ENCODE results near the gene RAD51AP1. TPM values are rescaled to one million over a fixed set of nuclear protein-coding genes. Genes with fewer than 3 reads are reported as not detected.

The RAD51AP1 gene
- total and polyA plus RNA-seq, 2 experiments from 2014 or later, result 12.4 to 13.1 TPM

- Histone ChIP-seq H3K36me3 (ENCODE audit: low read depth) (no peaks in the 10 kb centered on the region), H4K20me1 (ENCODE audit: insufficient read depth) (no peaks in the 10 kb centered on the region), H3K9ac (no peak overlapping the region), H3F3A (ENCODE audit: insufficient read depth) (no peaks in the 10 kb centered on the region), H3K27me3 (replicated peaks; ENCODE audit: insufficient read depth) (peaks cover 18% of the 10 kb centered on the region; the same call in 1 of the 2 replicates), H3K79me2 (ENCODE audit: insufficient read depth) (peaks cover 43% of the 10 kb centered on the region), H3K9me3 (ENCODE audit: low read depth) (no peaks in the 10 kb centered on the region), H3K4me1 (ENCODE audit: insufficient read depth) (peaks cover 11% of the 10 kb centered on the region; the same call in 1 of the 2 replicates), H3K9me2 (ENCODE audit: insufficient read depth) (no peaks in the 10 kb centered on the region), H3K4me3 (no peak overlapping the region), H2AFZ (no peak overlapping the region), H3K27ac (no peak overlapping the region), H3K4me2 (ENCODE audit: unreplicated experiment) (no peak overlapping the region)
- DNase-seq, result no peak
- in situ Hi-C loops (cut with MboI), result no loop called here
- WGBS, 2 experiments (ENCODE audit: low coverage in 1 of 2, low lambda C conversion rate in 2 of 2, missing lambda C conversion rate in 2 of 2), result 0% methylated on average over 1 of the region's 1 CpG
- no peak for TF ChIP-seq EZH2 (IDR thresholded peaks at IDR 0.05; ENCODE audit: insufficient read depth, poor library complexity, severe bottlenecking)
- TF ChIP-seq EZH2phosphoT487 (IDR thresholded peaks at IDR 0.05; ENCODE audit: insufficient read depth, low read depth), result no peak
These were observed 65.3 kb downstream of the RAD51AP1 start for GRCh38 chr12:4603946-4604345.

GRCh38 chr12:4604684-4605193 is 66.0 kb downstream of the RAD51AP1 start:
- 1% methylated on average over 25 of the region's 25 CpGs for WGBS, 2 experiments (ENCODE audit: low coverage in 1 of 2, low lambda C conversion rate in 2 of 2, missing lambda C conversion rate in 2 of 2)
- Histone ChIP-seq H3K36me3 (ENCODE audit: low read depth) (no peaks in the 10 kb centered on the region), H4K20me1 (ENCODE audit: insufficient read depth) (no peaks in the 10 kb centered on the region), H3K9me2 (ENCODE audit: insufficient read depth) (no peaks in the 10 kb centered on the region), H3K4me2 (ENCODE audit: unreplicated experiment) (peak overlapping the region; percentile 90), H2AFZ (peak overlapping the region; percentile 97), H3K27ac (peak overlapping the region; percentile 51), H3K4me1 (ENCODE audit: insufficient read depth) (peaks cover 11% of the 10 kb centered on the region; the same call in 1 of the 2 replicates), H3K9me3 (ENCODE audit: low read depth) (no peaks in the 10 kb centered on the region), H3K79me2 (ENCODE audit: insufficient read depth) (peaks cover 46% of the 10 kb centered on the region), H3K9ac (peak overlapping the region; percentile 90), H3K4me3 (peak overlapping the region; percentile 97), H3K27me3 (replicated peaks; ENCODE audit: insufficient read depth) (peaks cover 17% of the 10 kb centered on the region; the same call in 1 of the 2 replicates), H3F3A (ENCODE audit: insufficient read depth) (no peaks in the 10 kb centered on the region)
- TF ChIP-seq EZH2 (IDR thresholded peaks at IDR 0.05; ENCODE audit: insufficient read depth, poor library complexity, severe bottlenecking), result no peak
- no peak for TF ChIP-seq EZH2phosphoT487 (IDR thresholded peaks at IDR 0.05; ENCODE audit: insufficient read depth, low read depth)
- DNase-seq, result peak; percentile 93
- in situ Hi-C loops (cut with MboI), result no loop called here

DNA sequence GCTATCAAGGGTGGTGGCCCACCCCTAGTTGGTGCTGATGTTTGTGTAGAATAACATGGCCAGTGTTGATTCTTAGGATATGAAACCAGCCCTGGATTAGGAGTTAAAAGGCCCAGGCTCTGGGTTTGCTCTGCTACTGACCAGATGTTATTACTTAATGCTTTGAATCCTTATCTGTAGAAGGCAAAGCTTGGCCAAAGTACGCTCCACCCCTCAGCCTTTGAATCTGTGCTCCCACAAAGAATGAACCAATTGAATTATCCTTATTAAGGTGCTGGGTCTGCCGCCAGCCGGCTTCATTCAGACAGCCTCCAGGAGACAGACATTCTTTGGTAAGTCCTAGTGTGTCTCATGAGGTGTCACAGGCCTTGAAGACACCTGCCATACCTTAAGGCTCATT is 68.4 kb downstream of the RAD51AP1 start:
- Histone ChIP-seq H4K20me1 (ENCODE audit: insufficient read depth) (no peaks in the 10 kb centered on the region), H3K9me2 (ENCODE audit: insufficient read depth) (no peaks in the 10 kb centered on the region), H3K9ac (no peak overlapping the region), H3K4me1 (ENCODE audit: insufficient read depth) (peaks cover 11% of the 10 kb centered on the region; the same call in 1 of the 2 replicates), H3K79me2 (ENCODE audit: insufficient read depth) (peaks cover 46% of the 10 kb centered on the region), H3K27ac (no peak overlapping the region), H3K36me3 (ENCODE audit: low read depth) (0 out of 2 replicates have a peak, but pooled peaks cover 15% of the 10 kb centered on the region), H3K4me3 (no peak overlapping the region), H3F3A (ENCODE audit: insufficient read depth) (no peaks in the 10 kb centered on the region), H3K9me3 (ENCODE audit: low read depth) (no peaks in the 10 kb centered on the region), H3K4me2 (ENCODE audit: unreplicated experiment) (no peak overlapping the region), H2AFZ (no peak overlapping the region), H3K27me3 (replicated peaks; ENCODE audit: insufficient read depth) (peaks cover 8% of the 10 kb centered on the region; the same call in 1 of the 2 replicates)
- DNase-seq, result no peak
- no peak for TF ChIP-seq EZH2 (IDR thresholded peaks at IDR 0.05; ENCODE audit: insufficient read depth, poor library complexity, severe bottlenecking)
- TF ChIP-seq EZH2phosphoT487 (IDR thresholded peaks at IDR 0.05; ENCODE audit: insufficient read depth, low read depth), result no peak
- WGBS, 2 experiments (ENCODE audit: low coverage in 1 of 2, low lambda C conversion rate in 2 of 2, missing lambda C conversion rate in 2 of 2), result 83 to 86% methylated on average over 3 of the region's 3 CpGs
- in situ Hi-C loops (cut with MboI), result no loop called here

- Histone ChIP-seq H3K79me2 (ENCODE audit: insufficient read depth) (peaks cover 46% of the 10 kb centered on the region), H3K36me3 (ENCODE audit: low read depth) (peaks cover 28% of the 10 kb centered on the region; the same call in 1 of the 2 replicates), H2AFZ (no peak overlapping the region), H3F3A (ENCODE audit: insufficient read depth) (no peaks in the 10 kb centered on the region), H3K4me3 (no peak overlapping the region), H3K27ac (no peak overlapping the region), H3K9me2 (ENCODE audit: insufficient read depth) (no peaks in the 10 kb centered on the region), H3K4me1 (ENCODE audit: insufficient read depth) (peaks cover 11% of the 10 kb centered on the region; the same call in 1 of the 2 replicates), H3K27me3 (replicated peaks; ENCODE audit: insufficient read depth) (no peaks in the 10 kb centered on the region), H4K20me1 (ENCODE audit: insufficient read depth) (no peaks in the 10 kb centered on the region), H3K4me2 (ENCODE audit: unreplicated experiment) (no peak overlapping the region), H3K9me3 (ENCODE audit: low read depth) (no peaks in the 10 kb centered on the region), H3K9ac (no peak overlapping the region)
- in situ Hi-C loops (cut with MboI), result no loop called here
- DNase-seq, result no peak
- WGBS, 2 experiments (ENCODE audit: low coverage in 1 of 2, low lambda C conversion rate in 2 of 2, missing lambda C conversion rate in 2 of 2), result 89 to 91% methylated on average over 9 of the region's 9 CpGs
- TF ChIP-seq EZH2phosphoT487 (IDR thresholded peaks at IDR 0.05; ENCODE audit: insufficient read depth, low read depth), result no peak
- TF ChIP-seq EZH2 (IDR thresholded peaks at IDR 0.05; ENCODE audit: insufficient read depth, poor library complexity, severe bottlenecking), result no peak
These were observed 70.4 kb downstream of the RAD51AP1 start for GRCh38 chr12:4609071-4609470.

Other genes with a start within 250 kb of the RAD51AP1 start
- 6.7 and 9.3 TPM in 2 replicates for gene TIGAR, start 217.7 kb upstream of the RAD51AP1 start, total RNA-seq (2014; rRNA removed; shearing (Covaris generic))
- gene TIGAR, start 217.7 kb upstream of the RAD51AP1 start, polyA plus RNA-seq (2016; fragmentation: Nextera tagmentation; extraction: Ambion mirVana), result 23.6 and 24.6 TPM in 2 replicates
- not detected in 2 replicates for gene FGF23, start 159.2 kb upstream of the RAD51AP1 start, total RNA-seq (2014; rRNA removed; shearing (Covaris generic))
- not detected in 2 replicates for gene FGF23, start 159.2 kb upstream of the RAD51AP1 start, polyA plus RNA-seq (2016; fragmentation: Nextera tagmentation; extraction: Ambion mirVana)
- not detected in 2 replicates for gene FGF6, start 93.1 kb upstream of the RAD51AP1 start, total RNA-seq (2014; rRNA removed; shearing (Covaris generic))
- not detected in 2 replicates for gene FGF6, start 93.1 kb upstream of the RAD51AP1 start, polyA plus RNA-seq (2016; fragmentation: Nextera tagmentation; extraction: Ambion mirVana)
- 63.3 and 78.3 TPM in 2 replicates for gene DYRK4, start 23.3 kb downstream of the RAD51AP1 start, total RNA-seq (2014; rRNA removed; shearing (Covaris generic))
- 64.0 and 64.5 TPM in 2 replicates for gene DYRK4, start 23.3 kb downstream of the RAD51AP1 start, polyA plus RNA-seq (2016; fragmentation: Nextera tagmentation; extraction: Ambion mirVana)
- gene AKAP3, start 110.2 kb downstream of the RAD51AP1 start, total RNA-seq (2014; rRNA removed; shearing (Covaris generic)), result 0.22 and 0.89 TPM in 2 replicates
- 0.30 and 0.36 TPM in 2 replicates for gene AKAP3, start 110.2 kb downstream of the RAD51AP1 start, polyA plus RNA-seq (2016; fragmentation: Nextera tagmentation; extraction: Ambion mirVana)
- gene NDUFA9, start 110.2 kb downstream of the RAD51AP1 start, total RNA-seq (2014; rRNA removed; shearing (Covaris generic)), result 57.8 and 61.2 TPM in 2 replicates
- 118 and 120 TPM in 2 replicates for gene NDUFA9, start 110.2 kb downstream of the RAD51AP1 start, polyA plus RNA-seq (2016; fragmentation: Nextera tagmentation; extraction: Ambion mirVana)
- gene GALNT8, start 181.5 kb downstream of the RAD51AP1 start, total RNA-seq (2014; rRNA removed; shearing (Covaris generic)), result not detected in 2 replicates
- not detected in 2 replicates for gene GALNT8, start 181.5 kb downstream of the RAD51AP1 start, polyA plus RNA-seq (2016; fragmentation: Nextera tagmentation; extraction: Ambion mirVana)

Measured in GM23248 (cell line).